Measurements from ENCODE around the gene CAMK4. TPM values are rescaled to one million over a fixed set of nuclear protein-coding genes. Genes with fewer than 3 reads are reported as not detected.

Gene CAMK4
- total and polyA plus RNA-seq, 4 donors, result 0.08 to 0.90 (median 0.62) TPM; not detected in 1

GRCh38 chr5:111439473-111440075, 215.4 kb downstream of the CAMK4 start:
- Histone ChIP-seq H3K27me3 (ENCODE audit: control insufficient read depth in 1 of 2, insufficient read depth in 2 of 2, low read length in 1 of 2) (no peaks in the 10 kb centered on the region), H3K9me3 (ENCODE audit: control insufficient read depth, low read length) (no peaks in the 10 kb centered on the region), H3K4me1 (ENCODE audit: control insufficient read depth in 1 of 2, insufficient read depth in 2 of 2, low read length in 2 of 2) (no peaks in the 10 kb centered on the region), H3K36me3 (ENCODE audit: control insufficient read depth in 1 of 2, insufficient read depth in 2 of 2, low read length in 1 of 2) (no peaks in the 10 kb centered on the region), H3K27ac (ENCODE audit: low read depth in 1 of 2, low read length in 2 of 2) (no peak overlapping the region), H3K4me3 (ENCODE audit: low read length in 2 of 2) (no peak overlapping the region)
- DNase-seq (no peak), ATAC-seq (ENCODE audit: low FRiP score) (no peak)
- WGBS, 2 donors, result 56% methylated on average over 1 of the region's 1 CpG
- intact Hi-C loops (cut with DNase I), result no loop called here

DNA sequence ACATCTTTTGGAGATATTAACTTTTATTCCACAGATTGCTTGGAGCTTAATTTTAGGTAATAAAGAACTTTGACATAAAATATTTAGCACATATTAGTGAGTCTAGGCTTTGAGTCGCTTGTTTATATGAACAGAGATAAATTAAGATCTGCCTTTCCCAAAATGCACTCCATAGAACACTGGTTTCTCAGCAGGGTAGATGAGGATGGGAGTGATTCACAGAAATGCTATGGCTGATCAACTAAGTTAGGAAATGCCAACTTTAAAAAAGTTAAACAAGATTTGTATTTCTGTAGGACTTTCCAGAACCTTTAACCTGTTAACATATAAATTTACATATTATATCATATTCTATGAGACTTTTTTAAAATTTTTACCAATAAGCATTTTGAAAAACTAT, 222.9 kb downstream of the CAMK4 start:
- H3K36me3 ChIP-seq (ENCODE audit: control insufficient read depth in 1 of 2, insufficient read depth in 2 of 2, low read length in 1 of 2), result no peaks in the 10 kb centered on the region
- ATAC-seq (ENCODE audit: low FRiP score), result no peak
- H3K27me3 ChIP-seq (ENCODE audit: control insufficient read depth in 1 of 2, insufficient read depth in 2 of 2, low read length in 1 of 2), result no peaks in the 10 kb centered on the region
- no peaks in the 10 kb centered on the region for H3K9me3 ChIP-seq (ENCODE audit: control insufficient read depth, low read length)
- WGBS, 2 donors, result 84 to 88% methylated on average over 1 of the region's 1 CpG
- H3K27ac ChIP-seq (ENCODE audit: low read depth in 1 of 2, low read length in 2 of 2), result no peak overlapping the region
- no peak overlapping the region for H3K4me3 ChIP-seq (ENCODE audit: low read length in 2 of 2)
- no peak for DNase-seq
- intact Hi-C loops (cut with DNase I), result no loop called here
- no peaks in the 10 kb centered on the region for H3K4me1 ChIP-seq (ENCODE audit: control insufficient read depth in 1 of 2, insufficient read depth in 2 of 2, low read length in 2 of 2)

DNA sequence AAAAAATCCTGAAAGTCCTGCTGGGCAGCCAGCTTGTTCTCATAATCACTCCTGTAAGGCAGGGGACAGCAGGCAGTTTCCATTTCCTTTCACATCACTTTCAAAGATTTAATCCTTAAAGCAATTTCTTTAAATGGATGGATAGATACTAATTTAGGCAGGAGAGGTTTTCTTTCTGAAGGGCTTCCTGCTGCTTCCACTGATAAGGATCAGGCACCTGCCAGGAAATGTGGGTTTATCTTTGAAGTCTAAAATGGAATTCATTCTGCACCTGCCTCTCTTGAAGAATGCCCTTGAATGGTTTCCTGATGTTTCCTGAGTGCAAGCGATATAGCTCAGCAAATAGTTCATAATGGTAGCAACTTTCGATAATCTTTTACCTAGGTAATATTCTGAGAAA, 223.6 kb downstream of the CAMK4 start:
- Histone ChIP-seq H3K9me3 (ENCODE audit: control insufficient read depth, low read length) (no peaks in the 10 kb centered on the region), H3K4me3 (ENCODE audit: low read length in 2 of 2) (no peak overlapping the region), H3K27me3 (ENCODE audit: control insufficient read depth in 1 of 2, insufficient read depth in 2 of 2, low read length in 1 of 2) (no peaks in the 10 kb centered on the region), H3K27ac (ENCODE audit: low read depth in 1 of 2, low read length in 2 of 2) (no peak overlapping the region), H3K4me1 (ENCODE audit: control insufficient read depth in 1 of 2, insufficient read depth in 2 of 2, low read length in 2 of 2) (no peaks in the 10 kb centered on the region), H3K36me3 (ENCODE audit: control insufficient read depth in 1 of 2, insufficient read depth in 2 of 2, low read length in 1 of 2) (no peaks in the 10 kb centered on the region)
- ATAC-seq (ENCODE audit: low FRiP score), result no peak
- WGBS, 2 donors, result 41 to 47% methylated on average over 2 of the region's 2 CpGs
- DNase-seq, result no peak
- intact Hi-C loops (cut with DNase I), result no loop called here

DNA sequence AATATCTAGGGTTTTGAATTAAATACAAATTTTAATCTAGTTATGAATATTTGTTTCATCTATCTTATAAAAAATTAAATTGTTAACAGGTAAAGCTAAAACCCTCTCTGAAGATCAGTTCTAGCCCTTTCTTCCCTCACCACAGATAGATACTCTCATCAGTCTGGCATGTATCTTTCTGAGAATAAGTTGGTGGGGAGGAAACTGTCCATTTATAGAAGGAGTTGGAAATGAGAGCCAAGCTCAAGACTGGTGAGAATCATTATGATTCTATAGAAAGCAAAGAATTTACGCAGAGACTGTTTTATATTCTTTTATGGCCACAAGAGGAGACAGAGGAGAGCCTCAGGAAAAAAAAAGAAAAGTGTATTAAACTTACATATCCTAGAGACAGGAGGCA, 229.1 kb downstream of the CAMK4 start:
- H3K36me3 ChIP-seq (ENCODE audit: control insufficient read depth in 1 of 2, insufficient read depth in 2 of 2, low read length in 1 of 2), result no peaks in the 10 kb centered on the region
- no peak overlapping the region for H3K27ac ChIP-seq (ENCODE audit: low read depth in 1 of 2, low read length in 2 of 2)
- H3K9me3 ChIP-seq (ENCODE audit: control insufficient read depth, low read length), result no peaks in the 10 kb centered on the region
- no peaks in the 10 kb centered on the region for H3K4me1 ChIP-seq (ENCODE audit: control insufficient read depth in 1 of 2, insufficient read depth in 2 of 2, low read length in 2 of 2)
- H3K4me3 ChIP-seq (ENCODE audit: low read length in 2 of 2), result no peak overlapping the region
- H3K27me3 ChIP-seq (ENCODE audit: control insufficient read depth in 1 of 2, insufficient read depth in 2 of 2, low read length in 1 of 2), result no peaks in the 10 kb centered on the region
- 84 to 88% methylated on average over 1 of the region's 1 CpG for WGBS, 2 donors
- intact Hi-C loops (cut with DNase I), result no loop called here
- DNase-seq (no peak), ATAC-seq (ENCODE audit: low FRiP score) (no peak)

DNA sequence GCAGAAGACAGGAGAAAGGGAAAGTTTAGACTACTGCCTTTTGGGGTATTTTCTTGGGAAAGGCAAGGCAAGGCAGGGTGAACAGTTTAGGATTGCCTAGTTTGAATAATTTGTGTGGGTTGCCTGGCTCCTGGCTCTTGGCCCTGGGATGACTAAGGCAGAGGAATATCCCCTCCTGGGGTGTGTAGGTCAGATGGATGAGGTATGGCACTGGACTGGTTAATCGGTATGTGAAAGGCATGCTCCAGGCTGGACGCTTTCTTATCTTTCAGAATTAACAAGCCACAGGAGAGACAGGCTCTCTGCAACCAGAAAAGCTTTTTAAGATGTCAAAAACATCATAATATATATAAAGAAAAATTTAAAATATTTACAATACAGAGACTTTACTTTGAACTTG, 229.6 kb downstream of the CAMK4 start:
- Histone ChIP-seq H3K27me3 (ENCODE audit: control insufficient read depth in 1 of 2, insufficient read depth in 2 of 2, low read length in 1 of 2) (no peaks in the 10 kb centered on the region), H3K4me1 (ENCODE audit: control insufficient read depth in 1 of 2, insufficient read depth in 2 of 2, low read length in 2 of 2) (no peaks in the 10 kb centered on the region), H3K27ac (ENCODE audit: low read depth in 1 of 2, low read length in 2 of 2) (no peak overlapping the region), H3K4me3 (ENCODE audit: low read length in 2 of 2) (no peak overlapping the region), H3K36me3 (ENCODE audit: control insufficient read depth in 1 of 2, insufficient read depth in 2 of 2, low read length in 1 of 2) (no peaks in the 10 kb centered on the region), H3K9me3 (ENCODE audit: control insufficient read depth, low read length) (no peaks in the 10 kb centered on the region)
- intact Hi-C loops (cut with DNase I), result no loop called here
- ATAC-seq (ENCODE audit: low FRiP score) (no peak), DNase-seq (no peak)
- WGBS, 2 donors, result 11 to 20% methylated on average over 2 of the region's 2 CpGs

DNA sequence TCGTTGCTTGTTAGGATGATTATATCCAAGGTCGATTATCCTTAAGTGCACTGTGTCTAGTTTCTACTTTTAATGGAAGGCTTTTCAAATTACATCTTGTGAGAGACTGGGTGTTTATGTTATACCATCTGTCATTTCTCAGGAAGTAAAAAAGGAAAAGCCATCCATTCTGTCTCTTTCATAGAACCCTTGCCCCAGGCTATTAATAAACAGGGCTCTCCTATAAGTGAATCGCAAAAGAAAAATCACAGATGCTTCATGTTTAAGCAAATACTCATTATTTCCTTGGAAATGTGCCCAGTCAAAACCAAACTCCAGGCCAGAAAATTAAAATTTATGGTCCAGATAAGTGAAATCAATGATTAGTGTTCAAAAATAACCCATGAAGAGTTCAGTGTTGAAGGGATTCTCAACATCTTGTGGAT, 230.0 kb downstream of the CAMK4 start:
- H3K27ac ChIP-seq (ENCODE audit: low read depth in 1 of 2, low read length in 2 of 2), result no peak overlapping the region
- no peaks in the 10 kb centered on the region for H3K4me1 ChIP-seq (ENCODE audit: control insufficient read depth in 1 of 2, insufficient read depth in 2 of 2, low read length in 2 of 2)
- intact Hi-C loops (cut with DNase I), result no loop called here
- no peak for DNase-seq
- no peaks in the 10 kb centered on the region for H3K27me3 ChIP-seq (ENCODE audit: control insufficient read depth in 1 of 2, insufficient read depth in 2 of 2, low read length in 1 of 2)
- no peaks in the 10 kb centered on the region for H3K9me3 ChIP-seq (ENCODE audit: control insufficient read depth, low read length)
- no peak overlapping the region for H3K4me3 ChIP-seq (ENCODE audit: low read length in 2 of 2)
- 29 to 39% methylated on average over 3 of the region's 3 CpGs for WGBS, 2 donors
- no peak for ATAC-seq (ENCODE audit: low FRiP score)
- H3K36me3 ChIP-seq (ENCODE audit: control insufficient read depth in 1 of 2, insufficient read depth in 2 of 2, low read length in 1 of 2), result no peaks in the 10 kb centered on the region

GRCh38 chr5:111454776-111455175, 230.6 kb downstream of the CAMK4 start:
- Histone ChIP-seq H3K4me3 (ENCODE audit: low read length in 2 of 2) (no peak overlapping the region), H3K9me3 (ENCODE audit: control insufficient read depth, low read length) (no peaks in the 10 kb centered on the region), H3K27me3 (ENCODE audit: control insufficient read depth in 1 of 2, insufficient read depth in 2 of 2, low read length in 1 of 2) (no peaks in the 10 kb centered on the region), H3K4me1 (ENCODE audit: control insufficient read depth in 1 of 2, insufficient read depth in 2 of 2, low read length in 2 of 2) (no peaks in the 10 kb centered on the region), H3K36me3 (ENCODE audit: control insufficient read depth in 1 of 2, insufficient read depth in 2 of 2, low read length in 1 of 2) (no peaks in the 10 kb centered on the region), H3K27ac (ENCODE audit: low read depth in 1 of 2, low read length in 2 of 2) (no peak overlapping the region)
- DNase-seq (no peak), ATAC-seq (ENCODE audit: low FRiP score) (no peak)
- intact Hi-C loops (cut with DNase I), result no loop called here
- WGBS, 2 donors, result 9 to 15% methylated on average over 2 of the region's 2 CpGs

DNA sequence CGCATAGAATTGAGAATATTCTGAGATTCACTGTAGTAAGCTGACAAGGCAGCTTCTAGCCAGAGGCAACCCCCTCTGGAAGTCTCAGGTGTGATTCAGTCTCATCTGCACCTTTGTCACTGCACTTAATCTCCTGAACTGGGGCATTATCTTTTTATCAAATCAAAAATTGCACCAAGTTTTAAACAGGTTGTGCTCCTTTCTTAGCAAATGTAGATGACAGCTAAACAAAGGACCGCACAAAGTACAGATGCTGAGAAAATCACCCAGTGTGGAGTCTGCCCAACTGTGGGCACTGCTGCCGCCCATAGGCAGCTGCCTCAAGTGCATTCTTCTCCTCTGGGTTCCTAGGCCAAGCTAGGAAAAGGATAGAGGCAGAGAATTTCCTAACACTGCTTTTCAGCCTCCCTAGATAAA, 237.1 kb downstream of the CAMK4 start:
- no peak for DNase-seq
- Histone ChIP-seq H3K4me1 (ENCODE audit: control insufficient read depth in 1 of 2, insufficient read depth in 2 of 2, low read length in 2 of 2) (no peaks in the 10 kb centered on the region), H3K27me3 (ENCODE audit: control insufficient read depth in 1 of 2, insufficient read depth in 2 of 2, low read length in 1 of 2) (no peaks in the 10 kb centered on the region), H3K4me3 (ENCODE audit: low read length in 2 of 2) (no peak overlapping the region), H3K36me3 (ENCODE audit: control insufficient read depth in 1 of 2, insufficient read depth in 2 of 2, low read length in 1 of 2) (no peaks in the 10 kb centered on the region), H3K9me3 (ENCODE audit: control insufficient read depth, low read length) (no peaks in the 10 kb centered on the region), H3K27ac (ENCODE audit: low read depth in 1 of 2, low read length in 2 of 2) (no peak overlapping the region)
- intact Hi-C loops (cut with DNase I), result no loop called here
- no peak for ATAC-seq (ENCODE audit: low FRiP score)
- WGBS, 2 donors, result 43 to 48% methylated on average over 3 of the region's 3 CpGs

- WGBS, 2 donors, result 93 to 98% methylated on average over 2 of the region's 2 CpGs
- H3K27me3 ChIP-seq (ENCODE audit: control insufficient read depth in 1 of 2, insufficient read depth in 2 of 2, low read length in 1 of 2), result no peaks in the 10 kb centered on the region
- DNase-seq (no peak), ATAC-seq (ENCODE audit: low FRiP score) (no peak)
- no peaks in the 10 kb centered on the region for H3K36me3 ChIP-seq (ENCODE audit: control insufficient read depth in 1 of 2, insufficient read depth in 2 of 2, low read length in 1 of 2)
- intact Hi-C loops (cut with DNase I), result no loop called here
- no peak overlapping the region for H3K27ac ChIP-seq (ENCODE audit: low read depth in 1 of 2, low read length in 2 of 2)
- no peaks in the 10 kb centered on the region for H3K4me1 ChIP-seq (ENCODE audit: control insufficient read depth in 1 of 2, insufficient read depth in 2 of 2, low read length in 2 of 2)
- no peak overlapping the region for H3K4me3 ChIP-seq (ENCODE audit: low read length in 2 of 2)
- H3K9me3 ChIP-seq (ENCODE audit: control insufficient read depth, low read length), result no peaks in the 10 kb centered on the region
Observed at GRCh38 chr5:111461934-111462333, 237.8 kb downstream of the CAMK4 start.

Data from aorta (tissue), 5 donors.